Esophagus muscularis mucosa (tissue), 4 donors: ENCODE measurements around the gene SYAP1.

ENCODE experiments used
- CTCF ChIP-seq, 3 experiments: fragments of 200-600 bp in 2 of 3; fragments of 450-650 bp in 1 of 3; sonication (generic) in 2 of 3; IDR thresholded peaks; one replicate each; pipeline ENCODE4 v1.5.1; 2017 to 2019; ENCODE audit warnings: antibody characterized with exemption in 3 of 3, mild to moderate bottlenecking in 2 of 3, moderate library complexity in 1 of 3
- EP300 ChIP-seq: sonication (generic); formaldehyde crosslinking; IDR thresholded peaks from one replicate; pipeline ENCODE4 v1.6.1; 2017; ENCODE audit warnings: antibody characterized with exemption
- POLR2A ChIP-seq: fragments of 450-650 bp; IDR thresholded peaks from one replicate; pipeline ENCODE4 v1.6.1; 2017; ENCODE audit warnings: antibody characterized with exemption, moderate library complexity, mild to moderate bottlenecking, low read depth
- POLR2AphosphoS5 ChIP-seq, 2 donors: sonication (generic); formaldehyde crosslinking; IDR thresholded peaks; one replicate each; pipeline ENCODE4 v1.6.1; 2017; ENCODE audit warnings: antibody characterized with exemption in 2 of 2

DNA sequence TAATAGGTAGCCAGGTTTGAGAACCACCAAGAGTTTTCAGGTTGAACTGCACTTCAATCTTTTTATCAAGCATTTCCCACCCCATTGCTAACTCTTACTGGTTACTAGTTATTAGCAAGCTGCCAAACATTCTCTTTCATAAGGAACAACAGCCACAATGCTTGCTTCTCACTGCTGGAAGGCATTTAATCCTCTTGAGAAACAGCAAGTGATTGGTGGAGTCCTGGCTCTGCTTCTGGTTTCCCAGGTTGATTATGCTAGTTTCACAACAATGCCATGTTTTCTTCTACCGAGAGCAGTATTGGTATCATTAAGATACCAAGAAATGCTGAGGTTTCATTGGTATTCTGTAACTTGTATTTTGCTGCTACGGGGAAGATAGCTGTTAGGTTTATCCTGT, 34.6 kb downstream of the SYAP1 start:
- no peak for TF ChIP-seq CTCF (IDR thresholded peaks at IDR 0.05)
- TF ChIP-seq POLR2AphosphoS5 (IDR thresholded peaks at IDR 0.05): no peak
- no peak for TF ChIP-seq POLR2A
- TF ChIP-seq EP300: no peak
